H1 (cell line): ENCODE measurements around the gene NDUFB6. TPM values are rescaled to one million over a fixed set of nuclear protein-coding genes. Genes with fewer than 3 reads are reported as not detected.

Source experiments
- CEBPB ChIP-seq: IDR thresholded peaks from 2 replicates; pipeline ENCODE4 v1.6.1; 2012; ENCODE audit warnings: low read depth, low read length
- HDAC2 ChIP-seq, 2 experiments: fragments of 300-600 bp in 1 of 2; sonication (generic) in 1 of 2; IDR thresholded peaks; 2 replicates each; pipeline ENCODE4 v1.6.1; 2011 to 2012; ENCODE audit warnings: low read depth in 2 of 2, low read length in 2 of 2, mild to moderate bottlenecking in 2 of 2, moderate library complexity in 2 of 2, borderline replicate concordance in 1 of 2, inconsistent platforms in 1 of 2
- SIX5 ChIP-seq: IDR thresholded peaks from 2 replicates; pipeline ENCODE4 v1.6.1; 2011; ENCODE audit warnings: mild to moderate bottlenecking, low read depth, low read length
- TAF1 ChIP-seq: IDR thresholded peaks from 2 replicates; pipeline ENCODE4 v1.6.1; 2011; ENCODE audit warnings: mild to moderate bottlenecking, low read depth, low read length
- YY1 ChIP-seq: IDR thresholded peaks from 2 replicates; pipeline ENCODE4 v1.6.1; 2011; ENCODE audit warnings: low read depth, mild to moderate bottlenecking, low read length
- polyA plus RNA-seq, 7 experiments: library from polyadenylated mRNA; depleted of rRNA in 3 of 7; stranded (reverse) in 5 of 7; unstranded in 2 of 7; fragments of >200 nt in 5 of 7; fragments of 200-250 nt in 2 of 7; gene quantifications; 1 replicate in 5 of 7; 2 replicates in 1 of 7; 4 replicates in 1 of 7; pipeline versions ENCODE4 v1.2.1 to v1.2.3, GENCODE V29; 2011 to 2013; ENCODE audit warnings: missing spikeins in 2 of 7, mixed read lengths in 2 of 7
- total RNA-seq: library from RNA; stranded (reverse); fragmentation: NEBNext Ultra II Directional; extraction: Animal tissue kit (Norgen Biotek cat#: 25700); gene quantifications from 2 replicates; pipeline ENCODE4 v1.2.1, GENCODE V29; 2021
- TF ChIP-seq, protein P1 (sequence below): IDR thresholded peaks from 2 replicates; pipeline ENCODE4 v1.6.1; 2011; ENCODE audit warnings: low read depth, mild to moderate bottlenecking, low read length; ENCODE audit not compliant: insufficient read depth

NDUFB6 gene
- total and polyA plus RNA-seq, 2 of the 8 experiments (the other 6 are each of a cell fraction or from before 2014, with no cell fraction given) = 55.8 to 61.4 TPM

DNA sequence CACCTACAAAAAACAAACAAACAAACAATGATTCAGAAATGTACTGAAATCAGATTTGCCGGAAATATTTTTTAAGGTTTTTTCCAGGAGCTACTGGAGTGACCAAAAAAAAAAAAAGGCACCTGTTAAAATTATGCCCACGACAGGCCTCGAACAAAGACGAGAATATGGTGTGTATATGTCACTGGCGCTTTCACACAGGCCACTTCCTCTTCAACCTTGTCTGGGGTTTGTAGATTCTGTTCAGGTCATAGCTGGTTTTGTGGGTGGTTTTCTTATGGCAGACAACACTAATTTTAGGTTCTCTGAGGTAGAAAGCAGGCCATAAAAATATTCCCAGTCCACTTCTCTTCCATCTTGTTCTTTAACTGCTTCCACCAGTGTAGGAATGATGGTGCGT is 7.0 kb downstream of the NDUFB6 start (continued):
- TF ChIP-seq CEBPB = no peak
- TF ChIP-seq TAF1 = no peak
- no peak for TF ChIP-seq HDAC2 (IDR thresholded peaks at IDR 0.05; ENCODE audit: borderline replicate concordance in 1 of 2, low read depth in 2 of 2, low read length in 2 of 2)
- no peak for TF ChIP-seq SIX5
- TF ChIP-seq YY1 = no peak
- TF ChIP-seq, protein P1, sequence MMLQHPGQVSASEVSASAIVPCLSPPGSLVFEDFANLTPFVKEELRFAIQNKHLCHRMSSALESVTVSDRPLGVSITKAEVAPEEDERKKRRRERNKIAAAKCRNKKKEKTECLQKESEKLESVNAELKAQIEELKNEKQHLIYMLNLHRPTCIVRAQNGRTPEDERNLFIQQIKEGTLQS = no peak
